GM19240 (cell line): ENCODE results near the gene VCX3B.
"Not testable (repeated sequence)": the region's sequence is repeated elsewhere in the genome, so short reads cannot be mapped to it uniquely, and the experiment has no call there.

Source experiments
- DNase-seq: peaks from one replicate; pipeline ENCODE4 v3.0.0; 2011; ENCODE audit warnings: low spot score; ENCODE audit not compliant: insufficient read length

The VCX3B gene

DNA sequence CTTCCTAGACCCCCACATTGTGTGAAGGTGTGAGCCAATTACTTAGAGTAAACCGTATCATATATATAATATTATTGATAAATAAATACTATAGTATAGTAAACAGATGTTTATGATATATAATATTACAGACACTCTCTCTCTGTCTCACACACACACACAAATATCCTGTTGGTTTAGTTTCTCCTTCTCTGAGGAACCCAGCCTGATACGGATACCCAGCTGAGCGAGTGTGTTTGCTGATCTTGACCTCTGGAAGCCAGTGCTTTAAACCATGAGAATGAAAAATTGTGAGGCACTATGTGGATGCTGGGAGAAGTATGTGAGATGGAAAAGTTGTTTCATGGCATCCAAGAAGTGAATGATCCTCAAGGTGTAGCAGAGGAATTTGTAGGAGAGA is at the start of gene VCX3B:
Gene VCX3B, plus strand, starts transcription at position 301 of the 400 bp plus-strand sequence. CDS start 621 bp downstream, outside the sequence.
- DNase-seq, result not testable (repeated sequence)

DNA sequence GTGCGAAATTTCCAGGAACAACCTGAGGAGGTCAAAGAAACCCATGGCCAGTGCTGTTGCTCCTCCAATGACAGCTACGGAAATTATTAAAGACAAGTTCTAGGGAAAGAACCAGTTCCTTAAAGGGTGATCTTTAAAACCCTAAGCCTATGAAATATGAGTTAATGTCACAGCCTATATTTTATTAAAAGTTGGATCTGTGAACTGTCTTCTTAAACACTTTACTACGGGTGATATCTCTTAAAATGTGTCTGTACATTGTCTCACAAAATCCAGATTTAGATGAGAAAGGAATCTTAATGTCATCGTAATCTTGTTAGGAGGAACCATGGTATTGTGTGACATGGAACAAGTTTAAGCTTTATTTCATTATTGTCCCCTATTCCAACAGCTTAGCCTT is 46.3 kb upstream of the VCX3B start:
- no peak for DNase-seq

DNA sequence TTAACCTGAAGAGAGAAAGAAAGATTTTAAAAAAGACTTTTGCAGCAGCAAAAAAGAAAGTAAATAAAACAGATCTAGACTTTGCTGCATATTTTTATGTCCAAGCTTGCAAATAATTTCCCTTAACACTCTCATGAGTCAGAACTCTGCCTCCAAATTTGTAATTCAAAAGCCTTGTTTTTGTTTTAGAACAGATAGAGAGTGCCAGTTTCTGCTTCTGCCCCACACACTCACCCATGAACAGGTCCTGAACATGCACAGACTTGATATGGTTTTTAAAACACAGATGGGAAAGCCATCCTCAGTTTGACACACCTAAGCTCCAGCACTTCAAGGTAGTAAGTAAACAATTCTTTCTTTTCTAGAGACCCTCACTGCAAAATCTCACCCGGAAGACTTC is 39.7 kb upstream of the VCX3B start:
- DNase-seq, result no peak

DNA sequence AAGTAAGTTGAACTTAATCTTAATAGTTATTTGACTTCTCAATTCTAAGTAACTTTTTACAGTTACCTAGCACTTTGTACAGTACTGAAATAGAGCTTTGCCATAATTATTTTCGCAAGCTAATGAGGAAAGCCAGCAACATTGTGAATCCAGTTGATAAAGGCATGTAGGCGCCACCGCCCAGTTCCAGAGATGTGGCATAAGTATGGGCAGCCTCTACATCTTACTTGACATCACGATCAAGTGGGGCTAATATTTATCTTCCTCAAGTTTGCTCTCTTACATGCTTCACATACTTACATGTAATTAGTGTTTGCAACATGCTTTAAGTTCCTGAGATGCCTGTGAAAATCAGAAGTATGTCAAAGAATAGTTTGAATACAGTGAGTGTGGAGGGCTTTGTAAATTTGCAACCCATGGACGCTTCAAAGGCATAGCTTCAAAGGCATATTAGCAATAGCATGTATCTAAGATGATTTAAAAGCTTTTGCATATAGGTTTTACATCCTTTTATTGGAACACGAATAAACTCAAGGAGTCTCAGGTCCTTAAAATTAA is 34.9 kb upstream of the VCX3B start:
- DNase-seq, result no peak

DNA sequence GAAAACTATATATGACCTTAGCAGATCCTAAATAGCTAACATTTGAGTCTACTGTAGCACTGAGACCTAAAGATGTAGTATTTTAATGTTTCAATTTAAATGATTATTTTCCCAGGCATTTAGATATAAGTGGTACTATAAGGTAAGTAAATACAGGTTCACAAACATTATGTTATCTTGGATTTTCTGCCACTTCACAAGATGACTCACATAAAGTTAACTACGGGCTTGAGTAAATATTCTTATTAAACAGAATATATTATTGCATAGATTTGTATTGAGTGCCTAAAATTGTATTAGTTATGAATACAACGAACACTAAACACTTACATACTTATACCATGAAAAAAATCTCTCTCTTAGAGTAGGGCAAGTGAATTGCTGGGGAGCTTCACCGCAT is 34.2 kb upstream of the VCX3B start:
- no peak for DNase-seq

DNA sequence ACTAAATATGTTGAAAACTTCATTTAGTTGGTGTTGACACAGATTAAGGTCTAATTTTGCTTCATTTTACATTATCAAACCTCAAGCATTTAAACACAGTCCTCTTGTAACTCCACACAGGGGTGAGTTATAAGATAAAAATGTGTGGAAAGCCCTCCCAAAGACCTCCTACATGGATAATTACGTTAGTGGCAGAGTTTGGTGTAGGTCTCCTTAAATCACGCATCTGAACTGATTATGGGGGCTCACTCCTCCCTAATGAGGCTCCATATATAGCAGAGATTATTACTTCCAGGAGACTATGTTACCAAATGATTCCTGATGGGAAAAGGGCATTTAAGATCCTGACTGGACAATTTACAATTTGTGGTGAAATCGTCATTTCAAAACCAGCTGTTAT is 32.2 kb upstream of the VCX3B start:
- DNase-seq, result no peak

DNA sequence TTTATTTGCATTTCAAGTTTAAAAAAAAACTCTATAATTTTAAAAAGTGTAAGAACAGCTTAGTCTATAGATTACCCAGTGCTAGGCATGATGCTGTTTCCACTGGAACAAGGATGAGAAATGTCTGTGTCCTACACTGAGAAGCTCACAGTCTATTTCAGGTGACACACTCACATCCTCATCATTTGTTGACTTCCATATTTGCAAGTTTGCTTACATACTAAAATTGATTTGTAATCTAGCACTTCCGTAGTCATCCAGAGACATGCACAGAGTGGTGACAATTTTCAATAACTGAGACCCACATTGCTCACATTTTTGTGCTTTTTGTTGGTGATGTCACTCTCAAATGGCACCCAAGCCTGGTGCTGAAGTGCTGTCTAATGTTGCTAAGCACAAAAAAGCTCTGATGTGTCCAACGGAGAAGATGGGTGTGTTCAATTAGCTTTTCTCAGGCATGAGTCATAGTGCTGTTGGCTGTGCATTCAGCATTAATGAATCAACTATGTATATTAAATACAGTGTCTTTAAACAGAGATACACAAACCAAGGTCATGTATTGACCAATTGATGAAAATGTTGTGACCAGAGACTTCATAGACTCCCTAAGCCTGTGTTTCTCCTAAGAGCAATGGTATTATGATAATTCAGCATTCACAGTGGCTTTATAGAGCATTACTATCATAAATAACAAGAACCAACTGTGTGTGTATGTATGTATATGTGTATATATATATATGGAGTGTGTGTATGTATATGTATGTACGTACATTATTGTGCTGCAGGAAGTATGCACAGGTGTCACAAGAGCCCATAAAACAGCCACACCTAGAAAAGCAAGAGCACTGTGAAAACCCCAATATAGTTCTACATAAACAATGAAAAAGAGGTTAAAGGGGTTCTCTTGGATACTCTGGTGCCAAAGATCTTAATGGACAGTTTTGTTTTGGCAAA is 31.2 kb upstream of the VCX3B start:
- DNase-seq, result no peak

DNA sequence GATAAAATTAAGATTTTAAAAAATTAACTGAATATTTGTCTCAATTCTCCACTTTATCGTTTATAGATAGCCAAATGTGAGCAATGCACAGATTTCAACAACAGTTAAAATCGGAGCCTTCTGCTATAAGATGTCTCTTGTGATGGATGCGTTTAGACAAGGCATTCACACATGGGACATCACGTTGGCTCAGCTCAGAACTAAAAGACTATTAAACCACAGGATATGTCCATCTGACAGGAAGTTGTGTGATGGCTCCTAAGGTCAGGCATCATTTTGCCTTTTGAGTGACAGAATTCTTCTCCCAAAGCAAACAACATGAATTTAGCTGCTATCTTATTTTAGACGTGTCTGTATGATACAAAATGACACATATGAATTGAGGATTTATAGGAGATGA is 17.3 kb upstream of the VCX3B start:
- DNase-seq, result no peak

DNA sequence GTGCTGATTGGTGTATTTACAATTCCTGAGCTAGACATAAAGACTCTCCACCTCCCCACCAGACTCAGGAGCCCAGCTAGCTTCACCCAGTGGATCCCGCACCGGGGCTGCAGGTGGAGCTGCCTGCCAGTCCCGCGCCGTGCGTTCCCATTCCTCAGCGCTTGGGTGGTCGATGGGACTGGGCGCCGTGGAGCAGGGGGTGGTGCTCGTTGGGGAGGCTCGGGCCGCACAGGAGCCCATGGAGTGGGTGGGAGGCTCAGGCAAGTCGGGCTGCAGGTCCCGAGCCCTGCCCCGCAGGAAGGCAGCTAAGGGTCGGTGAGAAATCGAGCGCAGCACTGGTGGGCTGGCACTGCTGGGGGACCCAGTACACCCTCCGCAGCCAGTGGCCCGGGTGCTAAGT is 12.3 kb upstream of the VCX3B start:
- not testable (repeated sequence) for DNase-seq

DNA sequence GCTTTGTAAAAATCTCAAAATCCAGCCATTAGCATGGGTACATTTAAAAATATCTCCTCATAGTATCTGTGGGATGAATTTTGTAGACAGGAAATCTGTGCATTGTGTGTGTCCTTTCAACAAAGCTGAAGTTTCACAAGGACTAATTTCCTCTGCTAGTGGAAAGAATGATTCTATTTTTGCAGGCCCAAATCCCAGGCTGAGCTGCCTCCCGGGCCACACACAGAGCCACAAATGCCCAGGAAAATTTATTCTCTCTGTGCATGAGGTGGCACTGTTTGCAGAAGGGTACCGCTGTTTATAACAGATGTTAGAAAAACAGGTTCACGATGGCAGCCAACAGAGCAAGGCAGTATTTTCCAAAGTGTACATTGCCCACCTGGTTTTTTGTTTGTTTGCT is 11.0 kb upstream of the VCX3B start:
- DNase-seq, result no peak

DNA sequence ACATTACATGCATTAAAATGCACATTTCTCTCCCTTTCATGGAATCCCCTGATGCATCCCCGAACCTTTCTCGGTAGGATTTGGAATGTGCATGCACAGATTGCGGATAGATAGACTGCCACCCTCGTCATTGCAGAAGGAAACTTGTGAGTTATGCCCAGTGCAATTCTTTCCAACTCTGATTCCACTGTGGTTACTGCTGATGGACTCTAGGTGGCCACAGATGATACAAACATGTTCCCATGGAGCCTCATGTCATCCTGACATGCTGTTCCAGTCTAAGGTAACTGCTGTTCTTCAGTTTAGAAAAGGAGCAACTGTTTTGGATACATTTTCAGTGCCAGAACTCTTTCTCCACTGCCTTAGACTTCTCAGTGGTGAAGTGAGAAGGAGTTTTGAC is 9.1 kb upstream of the VCX3B start:
- no peak for DNase-seq

DNA sequence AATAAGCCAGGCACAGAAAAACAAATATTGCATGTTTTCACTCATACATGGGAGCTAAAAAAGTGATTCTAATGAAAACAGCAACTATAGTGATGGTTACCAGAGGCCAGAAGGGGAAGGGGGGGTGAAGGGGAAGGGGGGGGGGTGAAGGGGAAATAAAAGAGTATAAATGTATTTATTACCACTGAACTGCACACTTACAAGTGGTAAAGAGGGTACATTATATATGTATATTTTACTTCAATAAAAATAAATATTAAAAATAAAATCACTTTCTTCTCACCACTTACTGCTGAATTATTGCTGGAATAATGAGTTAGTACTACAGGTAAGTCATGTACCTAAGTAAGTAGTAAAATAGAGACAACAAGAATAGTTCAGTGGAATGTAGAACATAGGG is 2.1 kb upstream of the VCX3B start:
- no peak for DNase-seq

DNA sequence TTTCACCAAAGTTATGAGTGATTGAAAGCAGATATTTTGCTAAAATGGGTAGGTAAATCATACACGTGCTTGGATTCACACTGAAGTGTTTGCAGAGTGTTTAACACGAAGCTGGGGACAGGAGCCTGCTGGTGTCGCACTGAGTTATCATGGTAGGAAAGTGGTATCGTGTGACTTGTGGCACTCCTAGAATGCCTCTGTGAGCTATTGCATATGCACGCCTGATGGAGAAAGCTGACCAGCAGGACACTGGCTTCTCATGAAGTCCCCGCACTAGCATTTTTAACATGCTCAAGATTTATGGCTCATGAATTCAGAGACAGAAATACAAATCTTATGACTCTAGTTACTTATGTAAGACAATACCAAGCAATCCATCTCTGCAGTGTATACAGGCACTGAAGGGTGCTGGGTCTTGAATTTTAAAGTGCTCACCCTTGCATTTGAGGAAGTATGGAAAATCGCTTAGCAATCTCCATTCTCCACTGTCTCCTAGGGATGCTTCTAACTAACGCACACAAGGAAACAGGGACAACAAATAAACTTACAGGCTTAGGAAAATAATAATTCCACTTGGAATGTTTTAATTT is 19.8 kb downstream of the VCX3B start:
- no peak for DNase-seq

DNA sequence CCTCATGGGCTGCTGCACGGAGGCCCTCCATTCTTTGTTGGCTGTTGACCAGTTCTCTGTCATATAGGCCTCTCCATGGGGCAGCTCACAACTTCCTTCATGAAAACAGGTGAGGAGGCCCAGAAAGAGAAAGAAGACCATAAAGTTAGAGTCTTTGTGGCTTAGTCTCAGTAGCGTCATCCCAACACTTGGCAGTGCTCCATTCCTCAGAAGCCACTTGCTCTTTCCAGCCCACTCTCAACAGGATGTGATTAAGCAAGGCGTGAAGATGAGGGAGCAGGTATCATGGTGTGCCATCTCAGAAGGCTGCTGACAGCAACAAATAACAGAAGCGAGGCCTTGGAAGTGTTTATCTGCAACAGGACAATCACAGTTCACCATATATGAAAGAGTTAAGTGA is 30.4 kb downstream of the VCX3B start:
- DNase-seq, result not testable (repeated sequence)

DNA sequence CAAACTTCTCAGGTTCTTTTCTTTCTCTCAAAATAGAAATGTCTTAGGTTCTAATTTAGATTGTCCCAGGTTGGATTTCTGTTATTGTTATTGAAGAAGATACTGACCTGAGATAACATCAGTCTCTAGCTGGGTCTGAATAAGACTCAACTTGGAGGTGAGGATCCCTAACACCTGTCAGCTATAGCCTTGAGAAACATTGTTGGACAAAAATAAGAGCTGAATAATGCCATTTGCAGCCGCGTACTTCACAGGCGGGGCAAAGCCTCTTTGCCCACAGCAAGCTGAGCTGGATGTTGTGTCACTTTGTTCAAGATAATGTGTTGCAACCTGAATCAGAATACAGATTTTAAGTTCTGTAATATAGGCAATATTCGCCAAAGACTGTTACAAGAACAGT is 35.6 kb downstream of the VCX3B start:
- DNase-seq, result no peak

DNA sequence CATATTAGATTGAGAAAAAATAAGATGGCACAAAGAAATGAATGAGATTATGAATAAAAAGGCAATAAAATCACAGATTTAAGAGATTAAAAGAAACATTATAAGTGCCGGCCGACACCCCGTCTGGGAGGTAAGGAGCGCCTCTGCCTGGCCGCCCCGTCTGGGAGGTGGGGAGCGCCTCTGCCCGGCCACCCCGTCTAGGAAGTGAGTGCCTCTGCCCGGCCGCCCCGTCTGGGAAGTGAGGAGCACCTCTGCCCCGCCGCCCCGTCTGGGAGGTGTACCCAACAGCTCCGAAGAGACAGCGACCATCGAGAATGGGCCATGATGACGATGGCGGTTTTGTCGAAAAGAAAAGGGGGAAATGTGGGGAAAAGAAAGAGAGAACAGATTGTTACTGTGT is 37.5 kb downstream of the VCX3B start:
- not testable (repeated sequence) for DNase-seq

DNA sequence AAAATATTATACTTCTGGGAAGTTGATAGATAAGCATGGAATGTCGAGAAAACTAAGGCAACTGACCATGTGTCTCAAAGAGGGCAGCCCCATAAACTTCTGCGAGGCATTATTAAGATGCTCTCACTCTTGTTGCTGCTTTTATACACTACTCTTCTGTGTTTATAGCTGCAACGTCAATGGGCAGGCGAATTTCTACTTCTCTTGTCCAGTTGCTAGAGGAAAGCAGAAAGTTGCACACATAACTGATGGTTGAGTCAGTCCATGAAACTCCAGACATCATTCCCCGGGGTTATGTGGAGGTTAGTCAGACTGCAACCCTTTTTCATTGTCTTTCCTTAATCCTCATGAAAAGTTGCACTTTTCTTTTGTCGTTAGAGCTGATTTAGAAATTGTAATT is 39.8 kb downstream of the VCX3B start:
- no peak for DNase-seq
